ENCODE data around the gene NDUFB4.

Gene NDUFB4

GRCh38 chr3:120641696-120642246, 45.6 kb downstream of the NDUFB4 start:
- Mint-ChIP-seq H3K27me3 (no peaks in the 10 kb centered on the region), H3K4me1 (ENCODE audit: low read depth) (peaks cover 3% of the 10 kb centered on the region), H3K4me3 (no peak overlapping the region), H3K27ac (no peak overlapping the region), H3K36me3 (ENCODE audit: low read depth) (no peaks in the 10 kb centered on the region), H3K9me3 (peaks cover 5% of the 10 kb centered on the region)

DNA sequence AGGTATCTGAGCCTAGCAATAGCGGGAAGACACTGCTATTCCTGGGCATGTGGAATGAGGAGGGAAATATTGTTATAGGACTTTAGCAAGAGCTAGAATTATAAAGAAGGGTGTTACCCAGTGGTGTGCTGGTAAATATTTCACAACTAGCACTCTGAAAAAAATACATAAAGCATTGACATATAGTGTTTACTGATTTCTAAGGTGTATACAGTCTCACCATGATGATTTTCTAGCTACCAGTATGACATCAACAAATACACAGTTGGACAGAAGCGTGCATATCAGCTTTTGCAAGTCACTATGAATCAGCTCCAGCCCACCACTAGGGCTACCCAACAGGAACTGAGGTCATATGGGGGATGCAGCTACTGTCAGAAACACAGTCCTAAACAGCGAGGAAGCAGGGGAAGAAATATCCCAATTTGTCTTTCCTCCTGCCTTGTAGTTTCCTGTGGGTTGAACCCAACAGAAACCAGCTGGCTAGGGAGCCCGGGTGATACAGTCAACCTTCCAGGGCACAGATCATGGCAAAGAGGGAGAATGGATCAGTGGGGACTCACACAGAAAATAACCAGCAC, 46.3 kb downstream of the NDUFB4 start:
- Mint-ChIP-seq H3K27ac (peak overlapping the region; percentile 56), H3K36me3 (ENCODE audit: low read depth) (no peaks in the 10 kb centered on the region), H3K4me1 (ENCODE audit: low read depth) (peaks cover 3% of the 10 kb centered on the region), H3K4me3 (no peak overlapping the region), H3K9me3 (peaks cover 5% of the 10 kb centered on the region), H3K27me3 (no peaks in the 10 kb centered on the region)

GRCh38 chr3:120645083-120645845, 49.1 kb downstream of the NDUFB4 start:
- H3K36me3 Mint-ChIP-seq (ENCODE audit: low read depth): no peaks in the 10 kb centered on the region
- peaks cover 3% of the 10 kb centered on the region for H3K4me1 Mint-ChIP-seq (ENCODE audit: low read depth)
- no peak overlapping the region for H3K27ac Mint-ChIP-seq
- no peak overlapping the region for H3K4me3 Mint-ChIP-seq
- H3K27me3 Mint-ChIP-seq: no peaks in the 10 kb centered on the region
- no peaks in the 10 kb centered on the region for H3K9me3 Mint-ChIP-seq

DNA sequence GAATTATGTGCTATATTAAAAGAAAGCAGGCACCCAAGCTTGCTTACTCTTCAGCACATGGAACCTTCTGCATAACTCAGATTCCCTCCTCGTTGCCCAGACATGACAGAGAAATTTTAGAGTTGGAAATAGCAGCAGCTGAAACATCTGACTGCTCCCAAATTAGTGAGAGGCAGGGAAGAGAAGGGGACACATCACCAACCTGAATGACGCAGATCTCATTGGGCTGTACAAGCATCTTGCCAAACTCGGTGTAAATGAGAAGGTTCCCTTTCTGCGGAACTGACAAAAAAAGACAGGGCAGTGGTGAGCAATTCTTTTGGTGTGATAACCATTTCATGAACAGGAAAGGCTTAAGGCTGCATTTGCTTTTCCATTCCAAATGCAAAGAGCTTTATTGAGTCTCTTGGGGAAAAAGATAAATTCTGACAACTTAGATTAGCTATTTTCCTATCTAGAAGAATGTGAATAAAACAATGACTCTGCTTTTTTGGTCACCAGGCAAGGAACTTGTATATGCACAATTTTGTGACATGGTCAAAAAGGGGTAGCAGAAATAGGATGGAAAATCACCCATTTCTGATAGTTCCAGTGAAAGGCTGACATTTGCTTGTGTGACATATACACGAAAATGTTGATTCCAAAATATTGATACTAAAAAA, 50.8 kb downstream of the NDUFB4 start:
- Mint-ChIP-seq H3K4me1 (ENCODE audit: low read depth) (peaks cover 3% of the 10 kb centered on the region), H3K4me3 (no peak overlapping the region)

GRCh38 chr3:120648290-120648689, 52.2 kb downstream of the NDUFB4 start:
- Mint-ChIP-seq H3K9me3 (no peaks in the 10 kb centered on the region), H3K36me3 (ENCODE audit: low read depth) (no peaks in the 10 kb centered on the region), H3K4me1 (ENCODE audit: low read depth) (no peaks in the 10 kb centered on the region), H3K27me3 (no peaks in the 10 kb centered on the region), H3K4me3 (no peak overlapping the region), H3K27ac (no peak overlapping the region)

More for the DNA sequence above, 50.8 kb downstream of the NDUFB4 start:
- H3K27me3 Mint-ChIP-seq: no peaks in the 10 kb centered on the region
- no peaks in the 10 kb centered on the region for H3K36me3 Mint-ChIP-seq (ENCODE audit: low read depth)
- H3K9me3 Mint-ChIP-seq: no peaks in the 10 kb centered on the region
- H3K27ac Mint-ChIP-seq: no peak overlapping the region

GRCh38 chr3:120649830-120650233, 53.7 kb downstream of the NDUFB4 start:
- no peaks in the 10 kb centered on the region for H3K27me3 Mint-ChIP-seq
- H3K9me3 Mint-ChIP-seq: no peaks in the 10 kb centered on the region
- H3K4me1 Mint-ChIP-seq (ENCODE audit: low read depth): no peaks in the 10 kb centered on the region
- H3K27ac Mint-ChIP-seq: no peak overlapping the region
- no peaks in the 10 kb centered on the region for H3K36me3 Mint-ChIP-seq (ENCODE audit: low read depth)
- H3K4me3 Mint-ChIP-seq: no peak overlapping the region

DNA sequence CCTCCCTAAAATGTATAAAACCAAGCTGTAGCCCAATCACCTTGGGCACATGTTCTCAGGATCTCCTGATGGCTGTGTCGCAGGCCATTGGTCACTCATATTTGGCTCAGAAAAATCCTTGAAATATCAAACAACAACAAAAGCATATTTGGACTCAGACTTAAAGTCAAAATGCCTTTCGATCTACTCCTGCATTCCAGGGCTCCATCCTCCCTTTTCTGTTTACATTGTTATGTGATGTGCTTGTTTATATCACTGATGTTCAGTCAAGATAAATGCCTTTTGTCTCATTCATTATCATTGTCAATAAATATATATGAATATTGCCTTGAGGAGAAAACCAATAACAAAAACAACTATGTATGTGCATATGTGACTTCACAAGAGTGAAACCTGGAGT, 54.2 kb downstream of the NDUFB4 start:
- Mint-ChIP-seq H3K4me3 (no peak overlapping the region), H3K27me3 (no peaks in the 10 kb centered on the region), H3K4me1 (ENCODE audit: low read depth) (no peaks in the 10 kb centered on the region), H3K9me3 (no peaks in the 10 kb centered on the region), H3K36me3 (ENCODE audit: low read depth) (no peaks in the 10 kb centered on the region), H3K27ac (no peak overlapping the region)

All from stimulated activated naive CD8-positive, alpha-beta T cell treated with anti-CD3 and anti-CD28 coated beads, Interleukin-15, Interleukin-2, amounts not matched to agents 100 ng/mL and 50 ng/mL, for 24 hours (primary cell).